ENCODE data around the gene GNAT1.

DNA sequence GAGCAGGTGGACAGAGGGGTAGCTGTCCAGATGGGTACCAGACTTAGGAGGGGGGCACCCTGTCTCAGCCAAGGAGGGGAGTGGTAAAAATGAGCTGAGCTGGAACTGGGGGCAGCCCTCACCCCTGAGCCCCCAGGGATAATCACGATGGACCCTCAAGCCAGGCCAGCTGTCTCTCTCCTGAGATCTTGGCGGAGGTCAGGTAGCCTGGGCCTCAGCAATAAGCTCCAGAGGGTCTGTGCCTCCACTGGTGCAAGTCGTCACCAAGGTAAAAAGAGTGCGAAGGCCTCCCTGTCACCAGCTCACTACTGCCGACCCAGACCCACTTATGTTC lies 18.7 kb downstream of the GNAT1 start:
- TF ChIP-seq, protein P1, sequence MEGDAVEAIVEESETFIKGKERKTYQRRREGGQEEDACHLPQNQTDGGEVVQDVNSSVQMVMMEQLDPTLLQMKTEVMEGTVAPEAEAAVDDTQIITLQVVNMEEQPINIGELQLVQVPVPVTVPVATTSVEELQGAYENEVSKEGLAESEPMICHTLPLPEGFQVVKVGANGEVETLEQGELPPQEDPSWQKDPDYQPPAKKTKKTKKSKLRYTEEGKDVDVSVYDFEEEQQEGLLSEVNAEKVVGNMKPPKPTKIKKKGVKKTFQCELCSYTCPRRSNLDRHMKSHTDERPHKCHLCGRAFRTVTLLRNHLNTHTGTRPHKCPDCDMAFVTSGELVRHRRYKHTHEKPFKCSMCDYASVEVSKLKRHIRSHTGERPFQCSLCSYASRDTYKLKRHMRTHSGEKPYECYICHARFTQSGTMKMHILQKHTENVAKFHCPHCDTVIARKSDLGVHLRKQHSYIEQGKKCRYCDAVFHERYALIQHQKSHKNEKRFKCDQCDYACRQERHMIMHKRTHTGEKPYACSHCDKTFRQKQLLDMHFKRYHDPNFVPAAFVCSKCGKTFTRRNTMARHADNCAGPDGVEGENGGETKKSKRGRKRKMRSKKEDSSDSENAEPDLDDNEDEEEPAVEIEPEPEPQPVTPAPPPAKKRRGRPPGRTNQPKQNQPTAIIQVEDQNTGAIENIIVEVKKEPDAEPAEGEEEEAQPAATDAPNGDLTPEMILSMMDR (IDR thresholded peaks at IDR 0.05; ENCODE audit: insufficient read depth, low read length, poor library complexity, severe bottlenecking) = no peak
- TF ChIP-seq EZH2phosphoT487 (conservative IDR thresholded peaks at IDR 0.05; ENCODE audit: low read length) = no peak

Data from SU-DHL-6 (cell line).